ENCODE measurements around the gene ELANE.

ELANE gene

DNA sequence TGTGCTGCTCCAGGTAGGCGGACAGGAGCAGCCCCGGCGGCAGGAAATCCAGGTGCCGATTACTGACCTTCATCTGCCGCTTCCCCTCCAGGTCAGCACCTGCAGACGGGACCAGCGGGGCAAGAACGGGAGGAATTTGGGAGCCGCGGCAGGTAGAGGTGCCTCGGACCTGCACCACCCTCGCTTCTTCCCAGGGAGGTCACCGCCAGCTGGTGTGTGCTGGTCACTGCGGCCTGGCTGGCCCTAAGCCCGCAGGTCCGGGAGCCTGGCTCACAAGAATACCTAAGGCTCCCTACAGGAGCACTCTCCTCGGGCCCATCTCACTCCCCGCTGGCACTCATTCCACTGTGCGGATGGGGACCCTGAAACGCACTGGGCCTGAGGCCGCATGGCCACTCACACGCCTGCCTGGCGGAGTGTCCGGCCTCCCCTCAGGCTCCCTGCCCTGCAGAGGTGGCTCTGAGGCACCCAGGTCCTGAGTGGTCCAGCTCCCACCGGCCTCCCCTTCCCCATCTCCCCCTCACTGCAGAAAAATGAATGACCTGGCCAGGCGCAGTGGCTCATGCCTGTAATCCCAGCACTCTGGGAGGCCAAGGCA, 45.4 kb downstream of the ELANE start:
- no peak overlapping the region for H3K4me2 ChIP-seq (ENCODE audit: low read length, poor library complexity, severe bottlenecking)
- no peaks in the 10 kb centered on the region for H3K9me3 ChIP-seq (ENCODE audit: control insufficient read depth, low read length)
- no peak overlapping the region for H3K23ac ChIP-seq (ENCODE audit: low read length in 2 of 2)
- no peak overlapping the region for H2BK12ac ChIP-seq (ENCODE audit: low read length in 2 of 2)
- H3K27me3 ChIP-seq (ENCODE audit: control insufficient read depth in 1 of 2, insufficient read depth in 1 of 2, low read length in 2 of 2) = no peaks in the 10 kb centered on the region
- no peak overlapping the region for H3K14ac ChIP-seq (ENCODE audit: low read length in 2 of 2)
- H3K4me1 ChIP-seq (ENCODE audit: control insufficient read depth, insufficient read depth, low read depth, low read length) = peaks cover 12% of the 10 kb centered on the region
- no peak overlapping the region for H4K91ac ChIP-seq (ENCODE audit: low read length)
- H3K79me1 ChIP-seq (replicated peaks; ENCODE audit: low read length, poor library complexity, severe bottlenecking) = peaks cover 31% of the 10 kb centered on the region
- no peak overlapping the region for H2BK120ac ChIP-seq (ENCODE audit: low read depth, low read length)
- H3K9ac ChIP-seq (ENCODE audit: low read length) = no peak overlapping the region
- no peak overlapping the region for H3K18ac ChIP-seq (ENCODE audit: low read depth in 1 of 2, low read length in 2 of 2)
- DNase-seq = no peak
- H3K36me3 ChIP-seq (ENCODE audit: control insufficient read depth in 1 of 2, insufficient read depth in 2 of 2, low read depth in 1 of 2, low read length in 2 of 2) = peaks cover 26 to 62% of the 10 kb centered on the region in 2 experiments
- H2BK15ac ChIP-seq (ENCODE audit: low read depth, poor library complexity, severe bottlenecking) = no peak overlapping the region
- H3K4me3 ChIP-seq (ENCODE audit: insufficient read depth in 1 of 2, low read depth in 1 of 2, low read length in 2 of 2) = no peak overlapping the region
- H3K27ac ChIP-seq (ENCODE audit: low read length, poor library complexity, severe bottlenecking) = no peak overlapping the region
- H4K8ac ChIP-seq (ENCODE audit: low read length) = no peak overlapping the region
- H2AK5ac ChIP-seq (ENCODE audit: low read length, severe bottlenecking) = no peak overlapping the region
- H2AFZ ChIP-seq (ENCODE audit: low read depth, low read length) = no peak overlapping the region
- 92% methylated on average over 24 of the region's 26 CpGs for WGBS
- no peak overlapping the region for H2BK5ac ChIP-seq (ENCODE audit: low read depth, low read length, poor library complexity, severe bottlenecking)
- H3K4ac ChIP-seq (ENCODE audit: low read depth in 1 of 2, low read length in 2 of 2) = no peak overlapping the region

DNA sequence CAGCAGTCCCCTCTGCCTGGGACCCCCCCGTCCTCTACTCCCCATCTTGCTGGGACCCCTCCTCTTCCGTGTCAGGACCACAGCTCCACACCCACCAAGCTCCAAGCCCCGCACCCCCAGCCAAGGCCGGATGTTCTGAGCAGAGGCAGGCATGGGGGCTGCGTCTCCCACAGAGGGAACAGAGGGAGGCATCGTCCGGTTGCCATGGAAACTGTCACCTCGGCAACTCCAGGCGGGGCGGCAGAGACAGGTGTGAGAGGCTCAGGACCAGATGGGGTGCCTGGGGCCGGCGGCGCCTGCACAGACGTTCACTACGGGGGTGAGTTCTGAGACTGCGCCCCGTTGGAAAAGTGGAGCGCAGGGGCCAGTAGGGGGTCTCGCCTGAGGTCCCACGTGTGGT, 46.6 kb downstream of the ELANE start:
- Histone ChIP-seq H3K79me1 (replicated peaks; ENCODE audit: low read length, poor library complexity, severe bottlenecking) (peaks cover 31% of the 10 kb centered on the region), H3K27me3 (ENCODE audit: control insufficient read depth in 1 of 2, insufficient read depth in 1 of 2, low read length in 2 of 2) (no peaks in the 10 kb centered on the region), H3K4me3 (ENCODE audit: insufficient read depth in 1 of 2, low read depth in 1 of 2, low read length in 2 of 2) (no peak overlapping the region), H2BK12ac (ENCODE audit: low read length in 2 of 2) (no peak overlapping the region), H3K18ac (ENCODE audit: low read depth in 1 of 2, low read length in 2 of 2) (no peak overlapping the region), H3K23ac (ENCODE audit: low read length in 2 of 2) (no peak overlapping the region), H3K4me1 (ENCODE audit: control insufficient read depth, insufficient read depth, low read depth, low read length) (peaks cover 23% of the 10 kb centered on the region), H3K4ac (ENCODE audit: low read depth in 1 of 2, low read length in 2 of 2) (no peak overlapping the region), H4K91ac (ENCODE audit: low read length) (no peak overlapping the region), H3K4me2 (ENCODE audit: low read length, poor library complexity, severe bottlenecking) (no peak overlapping the region), H2BK120ac (ENCODE audit: low read depth, low read length) (no peak overlapping the region), H3K36me3 (ENCODE audit: control insufficient read depth in 1 of 2, insufficient read depth in 2 of 2, low read depth in 1 of 2, low read length in 2 of 2) (peaks cover 26 to 62% of the 10 kb centered on the region in 2 experiments), H3K9me3 (ENCODE audit: control insufficient read depth, low read length) (no peaks in the 10 kb centered on the region), H4K8ac (ENCODE audit: low read length) (peak overlapping the region; percentile 38), H2BK15ac (ENCODE audit: low read depth, poor library complexity, severe bottlenecking) (no peak overlapping the region), H3K27ac (ENCODE audit: low read length, poor library complexity, severe bottlenecking) (no peak overlapping the region), H2BK5ac (ENCODE audit: low read depth, low read length, poor library complexity, severe bottlenecking) (no peak overlapping the region), H3K14ac (ENCODE audit: low read length in 2 of 2) (no peak overlapping the region), H2AK5ac (ENCODE audit: low read length, severe bottlenecking) (no peak overlapping the region), H3K9ac (ENCODE audit: low read length) (no peak overlapping the region), H2AFZ (ENCODE audit: low read depth, low read length) (no peak overlapping the region)
- no peak for DNase-seq
- WGBS = 89% methylated on average over 15 of the region's 20 CpGs

DNA sequence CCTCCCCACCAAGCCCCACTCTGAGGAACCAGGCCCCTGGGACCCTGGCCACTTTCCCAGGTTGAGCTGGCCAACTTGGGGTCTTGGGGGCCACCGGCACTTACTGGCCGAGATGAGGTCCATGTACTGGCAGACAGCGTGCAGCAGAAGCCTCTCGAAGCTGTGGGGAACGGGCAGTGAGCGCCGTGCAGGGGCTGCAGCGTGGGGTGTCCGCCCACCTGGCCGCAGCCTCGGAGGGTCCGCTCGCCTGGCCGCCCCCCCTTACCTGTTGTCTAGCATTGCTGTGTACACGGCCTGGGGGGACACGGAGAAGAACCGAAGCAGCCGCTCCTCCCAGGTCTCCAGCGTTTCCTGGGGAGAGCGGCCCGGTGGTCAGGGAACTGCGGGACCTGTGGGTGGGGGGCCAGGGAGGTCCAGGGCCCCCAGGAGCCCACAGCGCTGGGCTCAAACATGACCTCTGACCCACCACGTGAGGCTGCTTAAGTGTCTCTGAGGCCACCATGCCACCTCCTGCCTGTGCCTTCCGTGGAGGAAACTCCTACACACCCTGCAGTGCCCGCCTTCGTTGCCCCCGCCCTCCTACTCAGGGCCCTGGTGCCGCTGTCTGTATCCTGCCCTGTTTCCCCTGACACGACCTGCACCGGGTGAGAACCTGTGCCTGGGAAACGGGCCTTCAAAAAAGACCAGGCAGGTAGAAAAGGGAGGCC, 47.4 kb downstream of the ELANE start:
- H3K18ac ChIP-seq (ENCODE audit: low read depth in 1 of 2, low read length in 2 of 2) = no peak overlapping the region
- H3K27ac ChIP-seq (ENCODE audit: low read length, poor library complexity, severe bottlenecking) = no peak overlapping the region
- no peak overlapping the region for H2AK5ac ChIP-seq (ENCODE audit: low read length, severe bottlenecking)
- no peak overlapping the region for H3K4ac ChIP-seq (ENCODE audit: low read depth in 1 of 2, low read length in 2 of 2)
- peaks cover 26 to 69% of the 10 kb centered on the region in 2 experiments for H3K36me3 ChIP-seq (ENCODE audit: control insufficient read depth in 1 of 2, insufficient read depth in 2 of 2, low read depth in 1 of 2, low read length in 2 of 2)
- H3K23ac ChIP-seq (ENCODE audit: low read length in 2 of 2) = no peak overlapping the region
- H4K91ac ChIP-seq (ENCODE audit: low read length) = no peak overlapping the region
- peaks cover 31% of the 10 kb centered on the region for H3K79me1 ChIP-seq (replicated peaks; ENCODE audit: low read length, poor library complexity, severe bottlenecking)
- 92% methylated on average over 32 of the region's 32 CpGs for WGBS
- DNase-seq = no peak
- H3K4me1 ChIP-seq (ENCODE audit: control insufficient read depth, insufficient read depth, low read depth, low read length) = peaks cover 26% of the 10 kb centered on the region
- no peak overlapping the region for H2BK12ac ChIP-seq (ENCODE audit: low read length in 2 of 2)
- no peak overlapping the region for H3K4me3 ChIP-seq (ENCODE audit: insufficient read depth in 1 of 2, low read depth in 1 of 2, low read length in 2 of 2)
- no peak overlapping the region for H2BK120ac ChIP-seq (ENCODE audit: low read depth, low read length)
- no peak overlapping the region for H2AFZ ChIP-seq (ENCODE audit: low read depth, low read length)
- no peaks in the 10 kb centered on the region for H3K9me3 ChIP-seq (ENCODE audit: control insufficient read depth, low read length)
- no peak overlapping the region for H2BK5ac ChIP-seq (ENCODE audit: low read depth, low read length, poor library complexity, severe bottlenecking)
- no peak overlapping the region for H2BK15ac ChIP-seq (ENCODE audit: low read depth, poor library complexity, severe bottlenecking)
- no peak overlapping the region for H4K8ac ChIP-seq (ENCODE audit: low read length)
- no peak overlapping the region for H3K9ac ChIP-seq (ENCODE audit: low read length)
- H3K27me3 ChIP-seq (ENCODE audit: control insufficient read depth in 1 of 2, insufficient read depth in 1 of 2, low read length in 2 of 2) = no peaks in the 10 kb centered on the region
- H3K4me2 ChIP-seq (ENCODE audit: low read length, poor library complexity, severe bottlenecking) = no peak overlapping the region
- H3K14ac ChIP-seq (ENCODE audit: low read length in 2 of 2) = no peak overlapping the region

DNA sequence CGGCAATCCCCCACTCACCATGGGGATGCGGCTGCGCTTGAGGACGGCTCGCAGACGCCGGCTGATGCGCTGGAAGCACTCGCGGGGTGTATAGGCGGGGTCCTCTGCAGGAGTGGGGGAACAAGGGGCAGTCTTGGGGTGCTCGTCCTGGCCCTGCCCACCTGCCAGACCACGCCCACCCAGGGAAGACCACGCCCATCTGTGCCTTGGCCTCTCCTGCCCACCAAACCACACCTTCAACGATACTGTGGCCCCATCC, 47.9 kb downstream of the ELANE start:
- Histone ChIP-seq H2AK5ac (ENCODE audit: low read length, severe bottlenecking) (no peak overlapping the region), H3K9ac (ENCODE audit: low read length) (no peak overlapping the region), H3K36me3 (ENCODE audit: control insufficient read depth in 1 of 2, insufficient read depth in 2 of 2, low read depth in 1 of 2, low read length in 2 of 2) (peaks cover 26 to 69% of the 10 kb centered on the region in 2 experiments), H3K9me3 (ENCODE audit: control insufficient read depth, low read length) (no peaks in the 10 kb centered on the region), H2BK15ac (ENCODE audit: low read depth, poor library complexity, severe bottlenecking) (peak overlapping the region; percentile 15), H2BK12ac (ENCODE audit: low read length in 2 of 2) (no peak overlapping the region), H2BK120ac (ENCODE audit: low read depth, low read length) (no peak overlapping the region), H3K23ac (ENCODE audit: low read length in 2 of 2) (no peak overlapping the region), H3K14ac (ENCODE audit: low read length in 2 of 2) (no peak overlapping the region), H3K4me3 (ENCODE audit: insufficient read depth in 1 of 2, low read depth in 1 of 2, low read length in 2 of 2) (no peak overlapping the region), H3K4me2 (ENCODE audit: low read length, poor library complexity, severe bottlenecking) (no peak overlapping the region), H3K27ac (ENCODE audit: low read length, poor library complexity, severe bottlenecking) (no peak overlapping the region), H3K4ac (ENCODE audit: low read depth in 1 of 2, low read length in 2 of 2) (no peak overlapping the region), H2AFZ (ENCODE audit: low read depth, low read length) (no peak overlapping the region), H4K91ac (ENCODE audit: low read length) (no peak overlapping the region), H3K18ac (ENCODE audit: low read depth in 1 of 2, low read length in 2 of 2) (no peak overlapping the region), H3K27me3 (ENCODE audit: control insufficient read depth in 1 of 2, insufficient read depth in 1 of 2, low read length in 2 of 2) (no peaks in the 10 kb centered on the region), H4K8ac (ENCODE audit: low read length) (no peak overlapping the region), H3K79me1 (replicated peaks; ENCODE audit: low read length, poor library complexity, severe bottlenecking) (peaks cover 31% of the 10 kb centered on the region), H2BK5ac (ENCODE audit: low read depth, low read length, poor library complexity, severe bottlenecking) (no peak overlapping the region), H3K4me1 (ENCODE audit: control insufficient read depth, insufficient read depth, low read depth, low read length) (peaks cover 26% of the 10 kb centered on the region)
- no peak for DNase-seq
- 93% methylated on average over 15 of the region's 15 CpGs for WGBS

All from mesenchymal stem cell (in vitro differentiated cells and primary cell).